DND-41 (cell line): ENCODE measurements around the gene RYR2.

Experiments used
- ATAC-seq: fragments of 200-7000 bp; cut with Tn5 transposase; 3 replicates; pipeline ENCODE4 v1.9.1; 2021; ENCODE audit warnings: low read depth; ENCODE audit not compliant: insufficient read depth
- DNase-seq: peaks from one replicate; pipeline ENCODE4 v3.0.0-alpha.2; 2020
- H2AFZ ChIP-seq: 2 replicates; pipeline ENCODE4 v1.6.0; 2012; ENCODE audit warnings: low read depth, low read length
- H3K27ac ChIP-seq: 2 replicates; pipeline ENCODE4 v1.5.1; 2012; ENCODE audit warnings: low read length, inconsistent platforms
- H3K27me3 ChIP-seq: fragments of 200-600 bp; sonication (generic); 2 replicates; pipeline ENCODE4 v1.6.0; 2012; ENCODE audit warnings: low read length, mild to moderate bottlenecking, inconsistent platforms; ENCODE audit not compliant: insufficient read depth, poor library complexity
- H3K36me3 ChIP-seq: 2 replicates; pipeline ENCODE4 v1.5.1; 2012; ENCODE audit warnings: low read length, inconsistent platforms; ENCODE audit not compliant: insufficient read depth
- H3K4me1 ChIP-seq: 2 replicates; pipeline ENCODE4 v1.5.1; 2012; ENCODE audit warnings: mild to moderate bottlenecking, low read length; ENCODE audit not compliant: insufficient read depth
- H3K4me2 ChIP-seq: 2 replicates; pipeline ENCODE4 v1.6.0; 2012; ENCODE audit warnings: mild to moderate bottlenecking, moderate library complexity, low read length, inconsistent platforms; ENCODE audit not compliant: insufficient read depth
- H3K4me3 ChIP-seq, 2 experiments: fragments of 200-600 bp in 1 of 2; shearing (Covaris generic) in 1 of 2; 2 replicates each; pipeline ENCODE4 v1.5.1; 2012 to 2016; ENCODE audit warnings: inconsistent platforms in 2 of 2, low read length in 2 of 2, mild to moderate bottlenecking in 2 of 2, low read depth in 1 of 2, moderate library complexity in 1 of 2
- H3K79me2 ChIP-seq: 2 replicates; pipeline ENCODE4 v1.6.0; 2012; ENCODE audit warnings: low read length, inconsistent platforms; ENCODE audit not compliant: insufficient read depth
- H3K9ac ChIP-seq: 2 replicates; pipeline ENCODE4 v1.6.0; 2012; ENCODE audit warnings: low read depth, mild to moderate bottlenecking, inconsistent platforms, low read length, moderate library complexity
- H3K9me3 ChIP-seq: 2 replicates; pipeline ENCODE4 v1.5.1; 2012; ENCODE audit warnings: low read length, moderate library complexity, mild to moderate bottlenecking, inconsistent platforms; ENCODE audit not compliant: insufficient read depth, severe bottlenecking
- H4K20me1 ChIP-seq: 2 replicates; pipeline ENCODE4 v1.6.0; 2012; ENCODE audit warnings: low read length; ENCODE audit not compliant: insufficient read depth
- EZH2 ChIP-seq: IDR thresholded peaks from 3 replicates; pipeline ENCODE4 v1.6.1; 2012; ENCODE audit warnings: borderline replicate concordance, low read depth, mild to moderate bottlenecking, moderate library complexity, low read length, inconsistent platforms; ENCODE audit not compliant: severe bottlenecking
- TF ChIP-seq, protein P1 (sequence below): IDR thresholded peaks from 2 replicates; pipeline ENCODE4 v1.5.1; 2012; ENCODE audit warnings: borderline replicate concordance, low read length, moderate library complexity, mild to moderate bottlenecking; ENCODE audit not compliant: poor library complexity, severe bottlenecking; ENCODE audit errors: extremely low read depth

Gene RYR2

DNA sequence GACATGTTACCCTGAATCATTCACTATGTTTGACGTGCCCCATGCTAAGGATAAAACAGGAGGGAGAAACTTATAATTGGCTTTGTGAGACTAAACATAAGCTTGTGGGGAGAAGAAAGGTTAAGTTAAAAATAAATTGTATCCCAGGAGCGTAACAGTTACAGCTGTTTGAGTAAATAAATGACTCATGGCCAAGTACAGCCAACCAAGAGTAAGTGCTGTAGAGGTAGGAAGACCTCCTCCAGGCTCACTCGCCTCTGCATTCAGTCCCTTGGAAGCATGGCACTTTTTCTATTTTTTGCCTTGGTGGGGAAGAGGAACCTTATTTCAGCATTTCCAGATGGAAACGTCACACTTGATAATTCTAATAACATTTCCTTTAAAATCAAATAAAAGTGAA, 732.3 kb downstream of the RYR2 start:
- Histone ChIP-seq H3K9ac (no peak overlapping the region), H3K27ac (no peak overlapping the region), H3K27me3 (no peaks in the 10 kb centered on the region), H3K4me1 (no peaks in the 10 kb centered on the region), H4K20me1 (no peaks in the 10 kb centered on the region), H2AFZ (no peak overlapping the region), H3K4me3 (no peak overlapping the region), H3K9me3 (no peaks in the 10 kb centered on the region), H3K36me3 (no peaks in the 10 kb centered on the region), H3K79me2 (no peaks in the 10 kb centered on the region), H3K4me2 (no peak overlapping the region)
- TF ChIP-seq, protein P1, sequence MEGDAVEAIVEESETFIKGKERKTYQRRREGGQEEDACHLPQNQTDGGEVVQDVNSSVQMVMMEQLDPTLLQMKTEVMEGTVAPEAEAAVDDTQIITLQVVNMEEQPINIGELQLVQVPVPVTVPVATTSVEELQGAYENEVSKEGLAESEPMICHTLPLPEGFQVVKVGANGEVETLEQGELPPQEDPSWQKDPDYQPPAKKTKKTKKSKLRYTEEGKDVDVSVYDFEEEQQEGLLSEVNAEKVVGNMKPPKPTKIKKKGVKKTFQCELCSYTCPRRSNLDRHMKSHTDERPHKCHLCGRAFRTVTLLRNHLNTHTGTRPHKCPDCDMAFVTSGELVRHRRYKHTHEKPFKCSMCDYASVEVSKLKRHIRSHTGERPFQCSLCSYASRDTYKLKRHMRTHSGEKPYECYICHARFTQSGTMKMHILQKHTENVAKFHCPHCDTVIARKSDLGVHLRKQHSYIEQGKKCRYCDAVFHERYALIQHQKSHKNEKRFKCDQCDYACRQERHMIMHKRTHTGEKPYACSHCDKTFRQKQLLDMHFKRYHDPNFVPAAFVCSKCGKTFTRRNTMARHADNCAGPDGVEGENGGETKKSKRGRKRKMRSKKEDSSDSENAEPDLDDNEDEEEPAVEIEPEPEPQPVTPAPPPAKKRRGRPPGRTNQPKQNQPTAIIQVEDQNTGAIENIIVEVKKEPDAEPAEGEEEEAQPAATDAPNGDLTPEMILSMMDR: no peak
- TF ChIP-seq EZH2: no peak
- ATAC-seq: no peak
- no peak for DNase-seq

DNA sequence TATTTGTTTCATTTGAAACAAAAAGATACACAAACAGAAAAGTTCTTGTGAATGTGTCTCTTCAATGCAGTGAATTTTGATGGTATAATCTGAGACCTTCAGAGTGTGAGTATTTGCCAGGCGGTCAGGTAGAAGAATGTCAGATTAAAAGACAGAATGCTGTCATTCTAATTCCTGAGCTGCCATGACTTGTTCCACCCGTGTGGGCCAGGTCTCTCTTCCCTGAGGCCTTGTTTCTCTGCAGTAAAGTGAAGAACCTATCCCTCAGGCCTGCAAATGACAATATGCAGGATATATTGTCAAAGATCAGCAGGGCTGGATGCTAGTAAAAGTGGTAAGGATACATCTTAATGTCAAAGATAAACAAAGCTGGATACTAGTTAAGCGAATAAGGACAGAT, 737.4 kb downstream of the RYR2 start:
- ATAC-seq: no peak
- no peak for DNase-seq
- no peaks in the 10 kb centered on the region for H4K20me1 ChIP-seq
- no peak overlapping the region for H3K9ac ChIP-seq
- no peak overlapping the region for H2AFZ ChIP-seq
- no peaks in the 10 kb centered on the region for H3K27me3 ChIP-seq
- no peaks in the 10 kb centered on the region for H3K36me3 ChIP-seq
- H3K79me2 ChIP-seq: no peaks in the 10 kb centered on the region
- no peaks in the 10 kb centered on the region for H3K9me3 ChIP-seq
- H3K27ac ChIP-seq: no peak overlapping the region
- no peaks in the 10 kb centered on the region for H3K4me1 ChIP-seq
- no peak overlapping the region for H3K4me2 ChIP-seq
- H3K4me3 ChIP-seq: no peak overlapping the region
- TF ChIP-seq, protein P1: no peak
- no peak for TF ChIP-seq EZH2

DNA sequence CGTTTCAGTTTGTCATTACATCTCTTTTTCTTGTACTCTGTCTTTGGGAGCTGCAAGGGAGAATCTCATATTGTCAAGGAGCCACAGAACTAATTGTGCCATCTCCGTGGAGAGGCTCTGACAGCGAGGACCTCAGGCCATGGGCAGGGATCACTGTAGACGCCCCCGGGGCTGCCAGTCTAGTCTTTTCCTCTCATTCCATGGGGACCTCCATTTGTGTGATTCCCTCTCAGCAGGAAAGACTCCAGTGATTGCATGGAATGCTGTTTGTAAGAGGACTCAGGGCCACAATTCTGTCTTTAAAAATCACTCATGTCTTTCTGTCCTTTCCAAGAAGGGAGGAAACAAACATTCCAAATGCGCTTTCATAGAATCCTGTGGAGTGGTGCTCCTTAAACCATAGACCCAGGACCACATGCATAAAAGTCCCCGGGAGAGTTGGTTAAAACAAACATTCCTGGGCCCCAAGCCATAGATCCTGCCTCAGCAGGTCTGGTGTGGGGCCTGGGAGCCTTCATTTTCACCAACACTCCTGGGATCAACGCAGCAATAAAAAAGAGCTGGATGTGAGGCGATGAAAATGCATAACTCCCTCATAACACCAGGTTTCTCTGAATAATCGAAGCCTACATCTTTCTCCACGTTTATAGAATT, 744.2 kb downstream of the RYR2 start:
- Histone ChIP-seq H3K9ac (no peak overlapping the region), H3K36me3 (no peaks in the 10 kb centered on the region), H2AFZ (no peak overlapping the region), H3K4me3 (no peak overlapping the region), H3K9me3 (no peaks in the 10 kb centered on the region), H4K20me1 (no peaks in the 10 kb centered on the region), H3K4me1 (no peaks in the 10 kb centered on the region), H3K79me2 (no peaks in the 10 kb centered on the region), H3K4me2 (no peak overlapping the region), H3K27me3 (no peaks in the 10 kb centered on the region), H3K27ac (no peak overlapping the region)
- ATAC-seq (no peak), DNase-seq (no peak)
- TF ChIP-seq EZH2: no peak
- TF ChIP-seq, protein P1: no peak

DNA sequence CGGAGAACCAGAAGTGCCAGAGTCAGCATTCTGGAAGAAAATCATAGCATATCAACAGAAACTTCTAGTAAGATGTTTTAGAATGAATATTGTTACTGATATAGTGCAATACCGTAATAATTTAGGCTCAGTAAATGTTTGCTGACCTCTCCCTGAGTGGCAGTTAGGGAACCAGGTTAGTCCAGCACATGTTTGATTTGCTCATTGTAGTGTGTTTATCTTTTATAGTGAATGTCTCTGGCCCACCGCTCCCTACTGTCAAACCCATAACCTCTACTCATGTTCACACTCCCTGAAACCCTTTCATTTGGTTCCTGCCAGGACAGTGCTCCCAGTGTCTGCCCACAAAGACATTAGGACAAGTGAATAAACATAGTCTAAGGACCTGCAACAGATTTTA, 746.1 kb downstream of the RYR2 start:
- DNase-seq (no peak), ATAC-seq (no peak)

More for the DNA sequence above, 746.1 kb downstream of the RYR2 start:
- Histone ChIP-seq H3K9me3 (no peaks in the 10 kb centered on the region), H4K20me1 (no peaks in the 10 kb centered on the region), H3K27ac (no peak overlapping the region), H3K9ac (no peak overlapping the region), H3K79me2 (no peaks in the 10 kb centered on the region), H3K4me3 (no peak overlapping the region), H3K4me1 (no peaks in the 10 kb centered on the region), H2AFZ (no peak overlapping the region), H3K27me3 (no peaks in the 10 kb centered on the region), H3K36me3 (no peaks in the 10 kb centered on the region), H3K4me2 (no peak overlapping the region)
- TF ChIP-seq, protein P1: no peak
- no peak for TF ChIP-seq EZH2
